Right lobe of liver (tissue), 6 donors: ENCODE data around the gene ALB. TPM values are rescaled to one million over a fixed set of nuclear protein-coding genes. Genes with fewer than 3 reads are reported as not detected.

Experiments used
- ATAC-seq, 4 donors: fragments of 200-7000 bp; cut with Tn5 transposase; one replicate each; pipeline ENCODE4 v1.9.1; 2020; ENCODE audit warnings: mild to moderate bottlenecking in 4 of 4, moderate library complexity in 4 of 4
- DNase-seq, 3 donors: peaks; one replicate each; pipeline ENCODE4 v3.0.0-alpha.2; 2020
- H3K27ac ChIP-seq, 3 donors: fragments of 200-600 bp; one replicate each; pipeline ENCODE4 v1.8.0; 2022
- H3K27me3 ChIP-seq, 2 donors: fragments of 200-600 bp; one replicate each; pipeline ENCODE4 v1.8.0; 2022
- H3K36me3 ChIP-seq, 4 donors: fragments of 200-600 bp; sonication (generic) in 1 of 4; one replicate each; pipeline versions ENCODE4 v1.5.1 to v1.8.0; 2017 to 2022; ENCODE audit warnings: control low read depth in 1 of 4
- H3K4me1 ChIP-seq, 4 donors: fragments of 200-600 bp; sonication (generic) in 1 of 4; one replicate each; pipeline versions ENCODE4 v1.5.1 to v1.8.0; 2017 to 2022; ENCODE audit warnings: control low read depth in 1 of 4
- H3K4me3 ChIP-seq, 3 donors: fragments of 200-600 bp; one replicate each; pipeline ENCODE4 v1.8.0; 2022
- H3K9me3 ChIP-seq, 4 donors: fragments of 200-600 bp; sonication (generic) in 1 of 4; one replicate each; pipeline versions ENCODE4 v1.5.1 to v1.8.0; 2017 to 2022; ENCODE audit warnings: control low read depth in 1 of 4
- CTCF ChIP-seq, 4 donors: fragments of 200-600 bp in 3 of 4; fragments of 450-650 bp in 1 of 4; IDR thresholded peaks; one replicate each; pipeline versions ENCODE4 v1.5.1 to v1.8.0; 2016 to 2022; ENCODE audit warnings: antibody characterized with exemption in 4 of 4, mild to moderate bottlenecking in 2 of 4
- POLR2A ChIP-seq: fragments of 450-650 bp; IDR thresholded peaks from one replicate; pipeline ENCODE4 v1.6.1; 2017; ENCODE audit warnings: antibody characterized with exemption, mild to moderate bottlenecking
- WGBS: methylation state at CpG from one replicate; pipeline ENCODE4 v1.1.6; 2018; ENCODE audit warnings: low coverage, low lambda C conversion rate; ENCODE audit not compliant: insufficient coverage; ENCODE audit errors: missing lambda C conversion rate; 5-methylcytosine and 5-hydroxymethylcytosine counted together
- intact Hi-C, 2 donors: fragments of 100-400 bp; cut with DNase I; formaldehyde crosslinking; loops; one replicate each; pipeline versions ENCODE4 v1.11.2 to v1.14.1; 2022
- total RNA-seq, 6 experiments: library from RNA; depleted of rRNA in 2 of 6; stranded (reverse); fragments of >200 nt in 2 of 6; fragmentation: NEBNext Ultra II Directional in 3 of 6; extraction: Animal tissue kit (Norgen Biotek cat#: 25700) in 3 of 6; gene quantifications; one replicate each; pipeline versions ENCODE4 v1.1.0 to v1.2.4, GENCODE V29; 2016 to 2023
- donor health status: DM: no; HTN: yes; CAD: no.
- donor health status: DM: no; HTN: no; CAD: no.
- donor health status: DM: no; HTN: no; CAD: no.
- donor health status: DM: no; HTN: yes; CAD: no.
- donor health status: DM: no; HTN: yes; CAD: no.

ALB gene
- total RNA-seq, 6 experiments from 2014 or later, result 46,361 to 117,834 (median 75,397) TPM

- H3K27me3 ChIP-seq, result no peaks in the 10 kb centered on the region
- DNase-seq (no peak), ATAC-seq (peak; percentile 14 to 46 (median 31))
- no peaks in the 10 kb centered on the region for H3K9me3 ChIP-seq
- intact Hi-C loops, result no loop called here
- H3K4me3 ChIP-seq, result no peak overlapping the region
- TF ChIP-seq POLR2A, result no peak
- TF ChIP-seq CTCF (IDR thresholded peaks at IDR 0.05), result peak; percentile 37 to 52 (median 43)
- H3K27ac ChIP-seq, result no peak overlapping the region
- no peaks in the 10 kb centered on the region for H3K36me3 ChIP-seq
- whole genome bisulfite sequencing, result 36% methylated on average over 3 of the region's 3 CpGs
- H3K4me1 ChIP-seq, result peaks cover 0 to 42% (median 10%) of the 10 kb centered on the region in 4 donors
These were observed 30.2 kb downstream of the ALB start for GRCh38 chr4:73434311-73434710.

GRCh38 chr4:73435984-73436383 lies 31.9 kb downstream of the ALB start, which contains the start of gene AFP:
Gene AFP (plus strand): TSS chr4:73436221. CDS start chr4:73436263, 42 bp downstream.
- no peaks in the 10 kb centered on the region for H3K36me3 ChIP-seq
- H3K27me3 ChIP-seq, result no peaks in the 10 kb centered on the region
- ATAC-seq, result no peak
- no peaks in the 10 kb centered on the region for H3K9me3 ChIP-seq
- no peak for TF ChIP-seq POLR2A
- no peak for TF ChIP-seq CTCF (IDR thresholded peaks at IDR 0.05)
- H3K27ac ChIP-seq, result no peak within 1 kb of the TSS
- DNase-seq, result no peak
- intact Hi-C loops, result no loop called here
- 75% methylated on average over 1 of the region's 1 CpG for WGBS
- H3K4me1 ChIP-seq, result peaks cover 0 to 26% (median 8%) of the 10 kb centered on the region in 4 donors
- H3K4me3 ChIP-seq, result no peak within 1 kb of the TSS

- H3K4me3 ChIP-seq, result no peak overlapping the region
- TF ChIP-seq POLR2A (no peak), CTCF (IDR thresholded peaks at IDR 0.05) (no peak)
- intact Hi-C loops, result no loop called here
- ATAC-seq, result no peak
- H3K36me3 ChIP-seq, result no peaks in the 10 kb centered on the region
- WGBS, result 68% methylated on average over 3 of the region's 3 CpGs
- peaks cover 0 to 16% (median 8%) of the 10 kb centered on the region in 4 donors for H3K4me1 ChIP-seq
- H3K27ac ChIP-seq, result no peak overlapping the region
- no peak for DNase-seq
- no peaks in the 10 kb centered on the region for H3K27me3 ChIP-seq
- H3K9me3 ChIP-seq, result no peaks in the 10 kb centered on the region
These were observed 32.8 kb downstream of the ALB start for GRCh38 chr4:73436674-73437557.

- Histone ChIP-seq H3K9me3 (no peaks in the 10 kb centered on the region), H3K4me3 (no peak overlapping the region), H3K36me3 (no peaks in the 10 kb centered on the region), H3K27ac (no peak overlapping the region), H3K27me3 (no peaks in the 10 kb centered on the region), H3K4me1 (peaks cover 0 to 16% (median 7%) of the 10 kb centered on the region in 4 donors)
- no peak for DNase-seq
- TF ChIP-seq CTCF (IDR thresholded peaks at IDR 0.05) (no peak), POLR2A (no peak)
- no peak for ATAC-seq
- intact Hi-C loops, result no loop called here
These were observed 33.5 kb downstream of the ALB start for GRCh38 chr4:73437558-73437956.
